Measurements from ENCODE around the gene CYP46A1.
A peak's percentile ranks its signal among the peaks of the same experiment; 100 is the strongest.

Gene CYP46A1

GRCh38 chr14:99724196-99724891, 40.2 kb downstream of the CYP46A1 start:
- peak; percentile 17 for DNase-seq
- in situ Hi-C loops (cut with MboI; ENCODE audit: low pct_unique_long_range_greater_than_20kb, low sequenced_read_pairs) = no loop called here

GRCh38 chr14:99724939-99725773, 41.1 kb downstream of the CYP46A1 start:
- in situ Hi-C loops (cut with MboI; ENCODE audit: low pct_unique_long_range_greater_than_20kb, low sequenced_read_pairs) = no loop called here
- DNase-seq = no peak

- in situ Hi-C loops (cut with MboI; ENCODE audit: low pct_unique_long_range_greater_than_20kb, low sequenced_read_pairs) = no loop called here
- peak; percentile 33 for DNase-seq
Observed at GRCh38 chr14:99725774-99726537, 41.9 kb downstream of the CYP46A1 start.

DNA sequence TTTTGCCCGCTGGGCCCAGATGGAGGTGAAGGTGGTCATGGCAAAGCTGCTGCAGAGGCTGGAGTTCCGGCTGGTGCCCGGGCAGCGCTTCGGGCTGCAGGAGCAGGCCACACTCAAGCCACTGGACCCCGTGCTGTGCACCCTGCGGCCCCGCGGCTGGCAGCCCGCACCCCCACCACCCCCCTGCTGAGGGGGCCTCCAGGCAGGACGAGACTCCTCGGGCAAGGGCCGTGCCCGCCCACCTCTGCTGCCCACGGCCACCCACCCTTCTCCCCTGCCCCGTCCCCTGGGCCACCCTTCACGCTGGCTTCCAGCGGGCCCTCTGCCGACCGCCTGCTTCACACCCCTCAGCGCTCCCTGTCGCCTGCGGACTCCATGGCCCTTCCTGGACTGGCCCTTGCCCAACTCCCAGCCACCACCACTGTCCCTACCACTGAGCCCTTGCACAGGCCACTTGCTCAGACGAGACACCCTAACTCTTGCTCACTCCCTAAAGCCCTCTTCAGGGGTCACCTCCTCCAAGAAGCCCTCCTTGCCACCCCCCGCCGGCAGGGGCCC, 42.5 kb downstream of the CYP46A1 start:
- in situ Hi-C loops (cut with MboI; ENCODE audit: low pct_unique_long_range_greater_than_20kb, low sequenced_read_pairs) = no loop called here
- no peak for DNase-seq

- DNase-seq = no peak
- in situ Hi-C loops (cut with MboI; ENCODE audit: low pct_unique_long_range_greater_than_20kb, low sequenced_read_pairs) = no loop called here
Observed at GRCh38 chr14:99727096-99727870, 43.2 kb downstream of the CYP46A1 start.

GRCh38 chr14:99728231-99728920, 44.3 kb downstream of the CYP46A1 start:
- DNase-seq = no peak
- in situ Hi-C loops (cut with MboI; ENCODE audit: low pct_unique_long_range_greater_than_20kb, low sequenced_read_pairs) = no loop called here

DNA sequence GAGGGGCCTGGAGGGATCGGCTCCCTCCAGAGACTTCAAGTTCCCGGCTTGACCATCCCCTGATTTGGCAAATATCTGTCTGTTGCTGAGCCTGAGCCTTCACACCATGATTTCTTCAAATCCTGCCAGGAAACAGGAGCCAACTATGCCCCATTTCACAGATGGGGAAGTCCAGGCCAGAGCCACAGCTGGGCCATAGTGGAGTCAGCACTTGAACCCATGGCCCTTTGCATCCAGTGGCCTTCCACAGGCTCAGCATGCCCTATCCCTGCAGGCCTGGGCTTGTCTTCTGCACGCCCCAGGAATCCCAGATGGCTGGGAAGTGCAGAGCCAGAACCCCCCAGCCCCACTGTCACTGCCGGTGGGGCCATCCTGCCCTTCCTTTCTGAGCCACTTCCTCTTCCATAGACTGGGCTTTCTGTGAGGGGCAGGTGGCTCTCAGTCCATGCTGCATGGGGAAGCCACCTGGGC, 44.9 kb downstream of the CYP46A1 start:
- DNase-seq = no peak
- in situ Hi-C loops (cut with MboI; ENCODE audit: low pct_unique_long_range_greater_than_20kb, low sequenced_read_pairs) = no loop called here

DNA sequence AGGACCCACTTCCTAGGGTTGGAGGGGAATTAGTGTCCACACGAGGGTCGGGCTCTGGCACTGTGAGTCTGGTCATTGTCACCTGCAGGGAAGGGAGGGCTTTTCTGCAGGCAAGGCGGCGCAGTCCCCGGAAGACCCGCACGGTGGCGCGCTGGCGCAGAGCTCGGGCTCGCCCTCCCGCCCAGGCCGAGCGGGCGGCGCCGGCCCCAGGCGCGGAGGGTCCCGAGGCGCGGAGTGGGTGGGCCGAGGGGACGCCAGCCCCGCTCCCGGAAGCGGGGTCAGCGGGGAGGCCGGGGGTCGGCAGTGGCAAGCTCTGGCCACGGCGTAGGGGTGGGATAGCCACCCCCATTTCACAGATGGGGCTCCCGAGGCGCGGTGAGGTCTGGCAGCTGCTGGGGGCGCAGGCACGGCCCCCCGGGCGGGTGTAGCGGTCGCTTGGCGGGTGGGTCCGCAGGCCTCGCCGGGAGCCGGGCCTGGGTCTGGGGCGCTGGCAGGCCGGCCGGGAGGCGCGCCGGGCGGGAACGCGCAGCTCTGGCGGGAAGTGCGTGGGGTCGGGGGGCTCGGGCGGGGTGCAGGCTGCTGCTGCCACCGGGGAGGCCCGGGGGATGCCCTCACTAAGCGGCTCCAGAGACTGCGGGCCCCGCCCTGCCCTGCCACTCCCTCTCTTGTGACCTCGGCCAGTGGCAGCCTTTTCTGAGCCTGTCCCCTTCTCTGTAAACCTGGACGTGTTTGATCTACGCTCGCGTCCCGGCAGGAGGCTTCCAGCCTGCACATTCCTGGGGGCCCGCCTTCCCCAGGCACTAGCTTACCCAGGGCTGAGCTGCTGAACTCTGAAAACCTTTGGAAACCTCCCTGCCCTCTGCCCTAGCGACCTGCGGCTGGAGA, 46.1 kb downstream of the CYP46A1 start:
- in situ Hi-C loops (cut with MboI; ENCODE audit: low pct_unique_long_range_greater_than_20kb, low sequenced_read_pairs) = no loop called here
- peak; percentile 54 for DNase-seq

GRCh38 chr14:99730876-99731546, 46.9 kb downstream of the CYP46A1 start:
- in situ Hi-C loops (cut with MboI; ENCODE audit: low pct_unique_long_range_greater_than_20kb, low sequenced_read_pairs) = no loop called here
- DNase-seq = no peak

- in situ Hi-C loops (cut with MboI; ENCODE audit: low pct_unique_long_range_greater_than_20kb, low sequenced_read_pairs) = no loop called here
- no peak for DNase-seq
Observed at GRCh38 chr14:99731547-99732435, 47.7 kb downstream of the CYP46A1 start.

GRCh38 chr14:99732436-99733210, 48.5 kb downstream of the CYP46A1 start:
- in situ Hi-C loops (cut with MboI; ENCODE audit: low pct_unique_long_range_greater_than_20kb, low sequenced_read_pairs) = no loop called here
- no peak for DNase-seq

DNA sequence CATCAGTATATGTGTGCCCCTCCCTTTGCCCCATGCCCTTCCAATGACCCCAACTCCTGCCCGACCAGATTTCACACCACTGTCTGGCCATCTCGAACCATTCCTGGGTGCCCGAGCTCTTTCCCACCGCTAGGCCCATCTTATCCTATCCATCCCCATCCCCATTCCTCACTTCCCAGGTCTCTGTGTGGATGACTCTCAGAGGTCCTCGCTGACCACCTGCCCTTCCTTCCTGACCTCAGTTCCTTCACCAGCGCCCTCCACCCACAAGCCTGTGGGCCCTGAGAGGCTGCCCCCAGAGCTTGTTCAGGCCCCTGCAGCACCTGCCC, 49.1 kb downstream of the CYP46A1 start:
- in situ Hi-C loops (cut with MboI; ENCODE audit: low pct_unique_long_range_greater_than_20kb, low sequenced_read_pairs) = no loop called here
- DNase-seq = no peak

- DNase-seq = no peak
- in situ Hi-C loops (cut with MboI; ENCODE audit: low pct_unique_long_range_greater_than_20kb, low sequenced_read_pairs) = no loop called here
Observed at GRCh38 chr14:99733540-99734405, 49.7 kb downstream of the CYP46A1 start.

- in situ Hi-C loops (cut with MboI; ENCODE audit: low pct_unique_long_range_greater_than_20kb, low sequenced_read_pairs) = no loop called here
- no peak for DNase-seq
Observed at GRCh38 chr14:99734406-99735051, 50.4 kb downstream of the CYP46A1 start.
